Activated naive CD4-positive, alpha-beta T cell treated with anti-CD3 and anti-CD28 coated beads, Interleukin-2, amount 50 U/mL, for 72 hours (primary cell): ENCODE results near the gene IQCB1. TPM values are rescaled to one million over a fixed set of nuclear protein-coding genes. Genes with fewer than 3 reads are reported as not detected.
A peak's percentile ranks its signal among the peaks of the same experiment; 100 is the strongest.
"Not testable (repeated sequence)": the region's sequence is repeated elsewhere in the genome, so short reads cannot be mapped to it uniquely, and the experiment has no call there.

Experiments
- ATAC-seq, 2 donors: fragments of 150-1000 bp; cut with Tn5 transposase; 2 replicates each; pipeline ENCODE4 v1.10.0; 2021; ENCODE audit warnings: mild to moderate bottlenecking in 2 of 2, moderate library complexity in 2 of 2
- DNase-seq, 2 donors: peaks; one replicate each; pipeline ENCODE4 v3.0.0; 2021 to 2022; ENCODE audit warnings: low spot score in 2 of 2
- H3K27ac Mint-ChIP-seq, 2 donors: one replicate each; pipeline ENCODE4 v1.8.0; 2022; ENCODE audit warnings: mild to moderate bottlenecking in 2 of 2, mixed read lengths in 2 of 2
- H3K36me3 Mint-ChIP-seq, 2 donors: one replicate each; pipeline ENCODE4 v1.8.0; 2022; ENCODE audit warnings: mixed read lengths in 2 of 2
- H3K9me3 Mint-ChIP-seq, 2 donors: one replicate each; pipeline ENCODE4 v1.8.0; 2022; ENCODE audit warnings: mixed read lengths in 2 of 2
- total RNA-seq, 2 donors: library from RNA; stranded (reverse); gene quantifications; one replicate each; pipeline ENCODE4 v1.2.3, GENCODE V29; 2022

IQCB1 gene
- total RNA-seq, result 10 to 100 TPM; 34.7 to 50.6 TPM

DNA sequence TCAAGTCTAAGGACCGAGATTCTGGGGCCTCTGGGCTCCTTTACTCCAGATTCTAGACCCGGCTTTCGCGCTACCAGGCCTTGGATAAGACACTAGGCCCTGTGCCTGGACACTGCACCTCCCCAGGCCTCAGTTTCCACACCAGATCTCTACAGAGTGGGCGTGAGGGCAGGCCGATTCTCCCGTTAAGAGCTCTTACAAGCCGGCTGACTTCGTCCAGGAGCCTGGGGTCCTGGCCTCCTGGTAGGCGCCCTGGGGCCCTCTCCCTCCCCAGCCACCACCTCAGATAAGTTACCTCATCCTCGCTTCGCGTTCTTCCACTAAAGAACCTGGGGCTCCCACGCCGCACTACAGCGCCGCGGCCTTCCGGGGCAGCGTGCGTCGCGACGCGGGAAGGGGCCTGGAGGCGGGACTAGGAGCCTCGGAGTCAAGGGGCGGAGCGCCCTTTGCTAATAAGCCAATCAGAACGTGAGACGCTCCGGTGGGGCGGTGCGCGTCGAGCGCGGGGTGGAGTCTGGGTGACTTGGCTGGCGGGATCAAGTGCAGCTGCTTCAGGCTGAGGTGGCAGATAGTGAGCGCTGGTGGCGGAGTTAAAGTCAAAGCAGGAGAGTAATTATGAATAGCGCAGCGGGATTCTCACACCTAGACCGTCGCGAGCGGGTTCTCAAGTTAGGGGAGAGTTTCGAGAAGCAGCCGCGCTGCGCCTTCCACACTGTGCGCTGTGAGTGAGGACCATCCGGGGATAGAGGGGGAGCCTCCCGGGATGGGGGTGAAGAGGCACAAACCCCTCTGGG, at the start of gene IQCB1, which contains the start of gene EAF2:
Gene IQCB1, minus strand, starts transcription at position 390 of the 794 bp plus-strand sequence. CDS start 6,100 bp downstream, outside the sequence.
Gene EAF2, plus strand, starts transcription at position 539 of the 794 bp plus-strand sequence. Its CDS starts 77 bp downstream, at position 616.
- DNase-seq (peak; percentile 93 to 96), ATAC-seq (peak; percentile 97 to 98)
- Mint-ChIP-seq H3K27ac (peak within 1 kb of the TSS; percentile 93 to 99), H3K9me3 (no peaks in the 10 kb centered on the region), H3K36me3 (peaks cover 18 to 28% of the 10 kb centered on the region in 2 donors)

- ATAC-seq, result peak in 1 of 2 donors; percentile 79
- Mint-ChIP-seq H3K9me3 (no peaks in the 10 kb centered on the region), H3K36me3 (no peaks in the 10 kb centered on the region), H3K27ac (no peak overlapping the region)
- no peak for DNase-seq
Measured at GRCh38 chr3:121883507-121883906, 48.6 kb upstream of the IQCB1 start.

- no peak overlapping the region for H3K27ac Mint-ChIP-seq
- ATAC-seq (no peak), DNase-seq (no peak)
Measured at GRCh38 chr3:121878411-121878810, 43.6 kb upstream of the IQCB1 start.

DNA sequence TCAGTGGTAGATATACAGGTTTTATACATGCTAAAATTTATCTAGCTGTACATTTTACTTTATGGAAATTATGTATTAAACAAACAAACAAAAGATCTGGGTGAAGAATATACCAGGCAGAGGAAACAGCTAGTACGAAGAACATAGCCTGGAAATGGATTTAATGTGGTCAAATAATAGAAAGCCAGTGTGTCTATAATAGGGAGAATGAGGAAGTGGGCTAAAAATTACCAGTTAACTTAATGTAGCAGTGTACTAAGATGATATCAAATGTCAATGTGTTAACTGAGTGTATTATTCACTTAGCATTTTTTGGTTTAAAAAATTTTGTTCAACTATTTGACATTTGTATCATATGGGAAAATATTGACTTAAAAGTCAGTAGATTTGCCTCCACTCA, 36.6 kb upstream of the IQCB1 start:
- DNase-seq, result no peak
- no peak overlapping the region for H3K27ac Mint-ChIP-seq
- H3K9me3 Mint-ChIP-seq, result no peaks in the 10 kb centered on the region
- H3K36me3 Mint-ChIP-seq, result peaks cover 6 to 12% of the 10 kb centered on the region in 2 donors
- no peak for ATAC-seq

More at GRCh38 chr3:121878411-121878810, 43.6 kb upstream of the IQCB1 start:
- H3K36me3 Mint-ChIP-seq, result peaks cover 0 to 5% of the 10 kb centered on the region in 2 donors
- H3K9me3 Mint-ChIP-seq, result no peaks in the 10 kb centered on the region

GRCh38 chr3:121870717-121871116, 35.9 kb upstream of the IQCB1 start:
- ATAC-seq, result no peak
- Mint-ChIP-seq H3K9me3 (no peaks in the 10 kb centered on the region), H3K27ac (no peak overlapping the region), H3K36me3 (peaks cover 6 to 17% of the 10 kb centered on the region in 2 donors)
- DNase-seq, result no peak

- H3K9me3 Mint-ChIP-seq, result no peaks in the 10 kb centered on the region
- DNase-seq, result no peak
- H3K36me3 Mint-ChIP-seq, result peaks cover 6 to 17% of the 10 kb centered on the region in 2 donors
- H3K27ac Mint-ChIP-seq, result no peak overlapping the region
- ATAC-seq, result no peak
Measured at GRCh38 chr3:121869736-121870135, 34.9 kb upstream of the IQCB1 start.

DNA sequence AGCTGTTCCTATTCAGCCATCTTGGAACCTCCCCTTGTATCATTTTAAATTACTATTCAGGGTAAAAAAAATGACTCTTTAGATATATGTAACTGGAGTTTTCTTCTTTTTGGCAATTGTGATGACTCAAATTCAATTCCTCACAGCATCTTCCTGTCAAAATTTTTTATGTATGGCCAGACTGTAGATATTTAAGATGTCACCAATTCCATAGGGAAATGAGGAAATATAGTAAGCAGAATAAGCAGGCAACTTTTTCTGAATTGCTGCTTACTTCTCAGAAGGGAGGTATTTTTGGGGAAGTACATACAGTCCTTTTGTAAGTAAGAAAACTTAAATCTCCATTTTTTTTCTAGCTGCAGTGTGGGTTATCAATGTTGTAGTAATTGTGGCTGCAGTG, 28.9 kb upstream of the IQCB1 start:
- DNase-seq, result no peak
- Mint-ChIP-seq H3K27ac (no peak overlapping the region), H3K36me3 (peaks cover 22 to 28% of the 10 kb centered on the region in 2 donors), H3K9me3 (peaks cover 0 to 4% of the 10 kb centered on the region in 2 donors)
- ATAC-seq, result no peak

GRCh38 chr3:121863247-121863646, 28.4 kb upstream of the IQCB1 start:
- ATAC-seq, H3K27ac Mint-ChIP-seq, H3K9me3 Mint-ChIP-seq, DNase-seq: not testable (repeated sequence)
- H3K36me3 Mint-ChIP-seq, result peaks cover 22 to 33% of the 10 kb centered on the region in 2 donors

DNA sequence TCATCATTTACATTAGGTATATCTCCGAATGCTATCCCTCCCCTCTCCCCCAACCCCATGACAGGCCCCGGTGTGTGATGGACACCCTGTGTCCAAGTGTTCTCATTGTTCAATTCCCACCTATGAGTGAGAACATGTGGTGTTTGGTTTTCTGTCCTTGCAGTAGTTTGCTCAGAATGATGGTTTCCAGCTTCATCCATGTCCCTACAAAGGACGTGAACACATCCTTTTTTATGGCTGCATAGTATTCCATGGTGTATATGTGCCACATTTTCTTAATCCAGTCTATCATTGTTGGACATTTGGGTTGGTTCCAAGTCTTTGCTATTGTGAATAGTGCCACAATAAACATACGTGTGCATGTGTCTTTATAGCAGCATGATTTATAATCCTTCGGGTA, 22.9 kb upstream of the IQCB1 start:
- ATAC-seq, H3K9me3 Mint-ChIP-seq, H3K27ac Mint-ChIP-seq, DNase-seq: not testable (repeated sequence)
- H3K36me3 Mint-ChIP-seq, result peaks cover 22 to 24% of the 10 kb centered on the region in 2 donors

DNA sequence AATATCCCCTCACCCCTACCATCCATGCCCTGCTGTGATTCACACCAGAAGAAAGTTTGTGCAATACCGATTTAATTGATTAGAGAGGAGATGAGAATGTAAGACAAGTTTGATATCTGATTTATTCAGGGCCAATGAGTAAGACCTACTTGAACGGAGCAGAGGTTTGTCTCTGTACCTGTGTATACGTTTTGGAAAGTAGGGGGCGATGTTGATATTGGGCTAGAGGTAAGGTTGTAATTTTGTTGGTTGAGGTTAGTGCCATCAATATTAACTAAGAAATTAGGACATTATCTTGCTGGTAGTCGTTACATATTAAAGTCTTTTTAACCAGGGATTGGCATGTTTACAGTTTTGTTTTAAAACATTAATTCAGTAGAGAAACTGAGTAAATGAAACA, 20.7 kb upstream of the IQCB1 start:
- ATAC-seq, result no peak
- H3K9me3 Mint-ChIP-seq, result no peaks in the 10 kb centered on the region
- no peak overlapping the region for H3K27ac Mint-ChIP-seq
- H3K36me3 Mint-ChIP-seq, result peaks cover 2 to 17% of the 10 kb centered on the region in 2 donors
- DNase-seq, result no peak

DNA sequence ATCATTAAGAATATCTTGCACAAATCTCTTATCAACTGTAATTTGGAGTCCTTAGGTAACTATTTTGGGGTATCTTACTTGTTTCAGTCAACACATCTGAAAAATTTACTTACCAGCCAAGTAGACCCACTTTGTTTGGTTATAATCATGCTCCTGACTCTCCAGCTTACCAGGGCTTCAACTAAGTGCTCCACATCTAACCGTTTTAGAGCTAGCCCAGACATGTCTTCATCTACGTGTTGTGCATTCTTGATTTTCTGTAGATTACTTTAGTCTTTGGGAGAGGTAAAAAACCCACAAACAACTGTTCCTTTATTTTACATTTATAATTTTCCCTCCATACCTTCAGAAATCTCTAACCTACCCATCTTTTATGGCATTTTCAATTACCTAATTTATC, 17.4 kb upstream of the IQCB1 start:
- H3K9me3 Mint-ChIP-seq, result no peaks in the 10 kb centered on the region
- DNase-seq (no peak), ATAC-seq (no peak)
- no peak overlapping the region for H3K27ac Mint-ChIP-seq
- no peaks in the 10 kb centered on the region for H3K36me3 Mint-ChIP-seq

DNA sequence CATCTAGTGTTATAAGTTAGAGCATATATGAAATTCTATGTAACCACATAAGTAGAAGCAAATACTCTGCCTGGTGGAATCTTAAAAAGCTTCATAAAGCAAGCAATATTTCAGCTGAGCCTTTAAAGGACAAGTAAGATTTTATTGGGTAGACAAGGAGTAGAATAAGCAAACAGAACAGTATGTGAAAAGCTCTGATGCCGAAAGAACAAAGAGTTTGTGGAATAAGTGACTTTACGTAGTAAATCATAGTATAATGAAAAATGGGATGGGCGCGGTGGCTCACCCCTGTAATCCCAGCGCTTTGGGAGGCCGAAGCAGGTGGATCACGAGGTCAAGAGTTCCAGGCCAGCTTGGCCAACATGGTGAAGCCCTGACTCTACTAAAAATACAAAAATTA, 10.0 kb upstream of the IQCB1 start:
- ATAC-seq (no peak), DNase-seq (no peak)
- no peaks in the 10 kb centered on the region for H3K9me3 Mint-ChIP-seq
- H3K36me3 Mint-ChIP-seq, result no peaks in the 10 kb centered on the region
- H3K27ac Mint-ChIP-seq, result no peak overlapping the region

GRCh38 chr3:121839962-121840361, 5.1 kb upstream of the IQCB1 start:
- ATAC-seq, result no peak
- no peak overlapping the region for H3K27ac Mint-ChIP-seq

GRCh38 chr3:121836481-121836880, 1.6 kb upstream of the IQCB1 start:
- H3K36me3 Mint-ChIP-seq, result peaks cover 18 to 28% of the 10 kb centered on the region in 2 donors
- no peaks in the 10 kb centered on the region for H3K9me3 Mint-ChIP-seq
- ATAC-seq (no peak), DNase-seq (no peak)
- H3K27ac Mint-ChIP-seq, result peak overlapping the region in 1 of 2 donors; percentile 99

More at GRCh38 chr3:121839962-121840361, 5.1 kb upstream of the IQCB1 start:
- no peaks in the 10 kb centered on the region for H3K9me3 Mint-ChIP-seq
- H3K36me3 Mint-ChIP-seq, result peaks cover 6 to 7% of the 10 kb centered on the region in 2 donors
- no peak for DNase-seq

GRCh38 chr3:121836064-121836463, 1.2 kb upstream of the IQCB1 start:
- Mint-ChIP-seq H3K36me3 (peaks cover 18 to 28% of the 10 kb centered on the region in 2 donors), H3K9me3 (no peaks in the 10 kb centered on the region), H3K27ac (peak overlapping the region; percentile 93 to 99)
- no peak for DNase-seq
- ATAC-seq, result no peak

- peak overlapping the region; percentile 93 to 99 for H3K27ac Mint-ChIP-seq
- H3K36me3 Mint-ChIP-seq, result peaks cover 18 to 28% of the 10 kb centered on the region in 2 donors
- H3K9me3 Mint-ChIP-seq, result no peaks in the 10 kb centered on the region
- DNase-seq (no peak), ATAC-seq (peak in 1 of 2 donors; percentile 35)
Measured at GRCh38 chr3:121835465-121835801, 573 bp upstream of the IQCB1 start.

DNA sequence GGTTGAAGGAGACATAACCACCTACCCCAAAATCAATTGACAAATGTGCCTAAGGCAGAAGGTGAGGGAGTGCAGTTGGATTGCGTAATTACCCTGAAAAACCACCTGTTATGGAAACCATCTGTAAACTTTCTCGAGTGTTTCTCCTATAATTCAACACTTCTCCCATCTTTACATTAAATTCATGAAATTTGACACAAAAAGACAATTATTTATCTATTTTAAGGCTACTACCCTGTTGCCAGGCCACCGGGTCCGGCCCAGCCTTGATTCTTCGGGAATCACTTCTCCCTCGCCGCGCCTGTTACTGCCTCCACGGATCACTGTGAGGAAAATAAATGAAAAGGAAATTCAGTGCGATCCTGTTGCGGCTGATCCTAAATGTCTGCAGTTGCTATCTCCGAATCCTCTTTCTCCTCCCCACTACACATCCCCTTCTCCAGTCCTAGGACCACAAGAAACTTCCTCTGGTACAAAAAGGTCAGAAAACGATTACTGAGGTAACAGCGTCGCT, 646 bp downstream of the IQCB1 start:
- DNase-seq (peak in 1 of 2 donors; percentile 4), ATAC-seq (no peak)
- H3K27ac Mint-ChIP-seq, result peak overlapping the region; percentile 93 to 99
- H3K36me3 Mint-ChIP-seq, result peaks cover 18 to 28% of the 10 kb centered on the region in 2 donors
- no peaks in the 10 kb centered on the region for H3K9me3 Mint-ChIP-seq
